HG02970 (cell line): ENCODE results near the gene MAPK13.

ENCODE experiments used
- ATAC-seq: cut with Tn5 transposase; IDR thresholded peaks from one replicate; pipeline ENCODE4 v1.9.1; 2021; ENCODE audit warnings: mild to moderate bottlenecking, moderate library complexity, moderate number of reproducible peaks; ENCODE audit not compliant: unreplicated experiment, low FRiP score

MAPK13 gene

DNA sequence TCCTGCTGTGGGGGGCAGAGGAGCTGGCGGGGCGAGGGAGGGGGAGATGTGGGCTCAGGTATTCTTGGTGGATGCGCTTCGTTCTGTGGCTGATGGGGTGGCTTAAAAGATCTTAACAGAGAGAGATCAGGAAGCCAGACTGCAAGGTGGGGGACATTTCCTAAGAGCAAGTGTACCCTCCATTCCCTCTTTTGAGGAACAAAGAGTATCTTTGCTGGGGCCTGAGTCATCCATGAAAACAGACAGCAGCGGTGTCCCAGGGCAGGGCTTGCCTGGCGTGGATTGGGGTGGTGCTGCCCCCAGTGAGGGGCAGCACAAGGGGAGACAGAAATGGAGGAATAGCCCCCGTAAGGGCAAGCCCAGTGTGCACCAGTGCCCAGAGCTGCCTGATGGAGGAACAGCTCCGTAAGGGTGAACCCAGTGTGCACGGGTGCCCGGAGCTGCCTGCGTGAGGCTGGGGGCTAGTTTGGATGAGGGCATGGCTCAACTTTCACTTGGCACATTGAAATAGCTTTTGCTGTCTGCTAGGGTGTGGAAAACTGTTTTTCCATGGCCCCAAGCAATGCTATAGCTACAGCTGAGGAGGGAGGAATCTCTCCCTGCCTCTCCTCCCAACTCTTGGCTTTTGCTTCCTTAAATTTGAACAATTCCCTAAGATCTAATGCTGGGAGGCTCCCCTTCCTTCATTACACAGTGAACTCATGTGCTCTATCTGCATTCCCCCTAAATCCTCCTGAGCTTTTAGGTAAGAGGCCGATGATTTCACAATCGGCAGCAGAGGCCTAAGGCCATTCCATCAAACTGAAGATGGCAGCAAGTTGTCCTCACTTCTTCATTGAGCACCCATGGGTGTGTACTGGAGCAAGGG lies 12.9 kb downstream of the MAPK13 start:
- ATAC-seq: no peak

DNA sequence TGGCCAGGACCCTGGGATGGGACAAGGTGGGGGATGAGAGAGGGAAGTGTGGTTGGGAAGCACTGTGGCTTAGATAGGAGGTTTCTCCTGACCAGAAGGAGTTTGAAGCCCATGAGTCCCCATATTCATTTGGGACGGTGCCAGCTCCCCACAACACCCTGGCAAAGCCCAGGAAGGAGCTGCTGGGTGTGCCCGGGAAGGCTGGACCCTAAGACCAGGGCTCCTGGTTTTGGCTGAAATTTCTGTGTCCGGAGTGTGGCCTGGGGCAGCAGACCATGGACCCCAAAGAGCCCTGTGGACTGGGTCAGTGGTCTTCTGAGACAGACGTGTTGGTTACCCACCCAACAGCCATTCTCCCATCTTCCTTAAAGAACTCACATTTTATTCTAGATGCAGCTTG lies 15.2 kb downstream of the MAPK13 start:
- no peak for ATAC-seq

- ATAC-seq: no peak
Measured at GRCh38 chr6:36147294-36147693, 17.0 kb downstream of the MAPK13 start.

DNA sequence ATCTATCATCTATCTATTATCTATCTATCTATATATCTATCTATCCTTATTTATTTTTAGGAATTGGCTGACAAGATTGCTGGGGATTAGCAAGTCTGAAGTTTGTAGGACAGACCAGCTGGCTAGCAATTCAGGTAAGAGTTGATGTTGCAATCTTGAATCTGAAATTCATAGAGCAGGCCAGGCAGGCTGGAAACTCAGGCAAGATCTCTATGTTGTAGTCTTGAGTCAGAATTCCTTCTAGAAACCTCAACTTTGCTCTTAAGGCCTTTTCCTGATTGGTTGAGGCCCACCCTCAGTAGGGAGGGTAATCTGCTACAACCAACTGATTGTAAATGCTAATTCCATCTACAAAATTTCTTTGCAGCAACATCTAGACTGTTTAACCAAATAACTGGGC lies 19.2 kb downstream of the MAPK13 start:
- no peak for ATAC-seq

- no peak for ATAC-seq
Measured at GRCh38 chr6:36150283-36150682, 20.0 kb downstream of the MAPK13 start.

DNA sequence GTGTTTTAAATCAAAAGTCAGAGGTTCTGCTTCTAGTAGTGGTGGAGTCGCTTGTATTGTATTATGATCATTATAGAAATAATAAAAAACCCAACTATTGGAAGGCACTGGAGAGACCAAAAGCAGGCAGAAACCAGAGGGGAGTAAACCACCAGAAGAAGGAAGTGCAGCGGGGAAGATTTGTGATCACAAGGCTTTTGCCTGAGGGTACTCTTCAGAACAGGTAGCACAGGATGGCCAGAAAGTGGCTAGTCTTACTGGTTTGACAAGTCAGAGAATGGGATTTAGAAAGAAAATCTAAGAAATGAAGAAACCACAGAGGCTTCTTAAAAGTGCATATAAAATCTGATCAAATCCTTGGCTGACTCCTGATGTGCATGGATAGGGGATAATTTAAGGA lies 24.0 kb downstream of the MAPK13 start:
- ATAC-seq: no peak

DNA sequence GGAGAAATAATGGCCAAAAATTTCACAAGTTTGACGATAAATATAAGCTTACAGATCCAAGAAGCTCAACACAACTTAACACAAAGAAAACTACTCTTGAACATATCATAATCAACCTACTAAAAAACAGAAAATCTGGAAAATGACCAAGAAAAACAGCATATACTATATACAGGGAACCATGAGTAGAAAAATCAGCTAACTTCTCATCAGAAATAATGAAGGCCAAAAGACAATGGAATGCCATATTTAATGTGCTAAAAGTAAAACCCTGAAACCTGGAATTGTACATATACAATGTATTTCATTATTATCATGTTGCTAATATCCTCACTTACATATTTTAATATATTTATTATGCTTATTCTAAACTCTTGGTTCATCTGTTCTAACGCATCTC lies 25.3 kb downstream of the MAPK13 start:
- ATAC-seq: no peak

DNA sequence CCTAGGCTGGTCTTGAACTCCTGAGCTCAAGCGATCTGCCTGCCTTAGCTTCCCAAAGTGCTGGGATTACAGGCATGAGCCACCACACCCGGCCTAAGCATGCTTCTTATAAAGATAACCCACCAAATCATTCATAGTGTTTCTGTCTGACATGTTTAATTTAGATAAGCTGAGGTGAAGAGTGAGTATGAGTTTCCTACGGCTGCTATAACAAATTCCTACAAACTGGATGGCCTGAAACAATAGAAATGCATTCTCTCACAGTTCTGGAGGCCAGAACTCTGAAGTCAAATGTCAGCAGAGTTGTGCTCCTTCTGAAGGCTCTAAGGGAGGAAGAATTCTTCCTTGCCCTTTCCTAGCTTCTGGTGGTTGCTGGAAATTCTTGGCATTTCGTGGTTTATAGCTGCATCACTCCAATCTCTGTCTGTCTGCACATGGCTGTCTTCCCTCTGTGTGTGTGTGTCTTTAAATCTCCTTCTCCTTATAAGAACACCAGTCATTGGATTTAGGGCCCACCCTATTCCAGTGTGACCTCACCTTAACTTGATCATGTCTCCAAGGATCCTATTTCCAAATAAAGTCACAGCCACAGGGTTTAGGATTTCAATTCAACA lies 29.9 kb downstream of the MAPK13 start:
- no peak for ATAC-seq

GRCh38 chr6:36169023-36170007 lies 39.0 kb downstream of the MAPK13 start:
- ATAC-seq: no peak

GRCh38 chr6:36170704-36171103 lies 40.4 kb downstream of the MAPK13 start:
- no peak for ATAC-seq

GRCh38 chr6:36171573-36171972 lies 41.3 kb downstream of the MAPK13 start:
- ATAC-seq: no peak

DNA sequence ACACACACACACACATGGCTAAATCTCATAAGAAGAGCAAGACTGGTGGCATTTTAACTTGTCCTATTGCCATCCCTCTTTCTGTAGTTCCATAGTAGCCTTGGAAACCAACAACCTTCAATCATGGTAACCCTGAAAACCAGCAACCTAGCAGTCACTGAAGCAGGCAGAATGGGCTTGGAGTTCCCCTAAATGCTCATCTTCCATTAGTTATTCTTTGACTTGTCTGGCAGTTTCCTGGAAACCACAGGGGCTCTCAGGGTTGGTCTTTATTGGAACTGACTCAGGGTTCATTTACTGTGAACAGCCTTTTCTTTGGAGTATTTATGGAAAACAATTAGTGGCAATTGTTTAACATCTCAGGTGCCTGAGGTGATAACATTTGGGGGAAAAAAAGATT lies 46.9 kb downstream of the MAPK13 start:
- no peak for ATAC-seq

GRCh38 chr6:36178544-36178943 lies 48.2 kb downstream of the MAPK13 start:
- ATAC-seq: no peak

DNA sequence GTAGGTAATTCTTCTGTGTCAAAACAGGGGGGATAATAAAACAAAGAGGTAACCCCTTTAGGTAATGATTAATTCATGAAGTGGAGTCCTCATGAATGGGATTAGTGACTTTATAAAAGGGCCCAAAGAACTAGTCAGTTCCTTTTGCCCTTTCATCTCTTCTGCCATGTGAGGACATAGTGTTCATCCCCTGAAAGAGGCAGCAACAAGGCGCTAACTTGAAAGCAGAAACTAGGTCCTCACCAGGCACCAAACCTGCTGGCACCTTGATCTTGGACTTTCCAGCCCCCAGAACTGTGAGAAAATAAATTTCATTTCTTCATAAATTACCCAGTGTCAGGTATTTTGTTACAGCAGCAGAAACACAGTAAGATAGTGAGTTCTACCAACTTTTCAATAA lies 49.8 kb downstream of the MAPK13 start:
- ATAC-seq: no peak

- ATAC-seq: no peak
Measured at GRCh38 chr6:36184311-36184710, 54.0 kb downstream of the MAPK13 start.

DNA sequence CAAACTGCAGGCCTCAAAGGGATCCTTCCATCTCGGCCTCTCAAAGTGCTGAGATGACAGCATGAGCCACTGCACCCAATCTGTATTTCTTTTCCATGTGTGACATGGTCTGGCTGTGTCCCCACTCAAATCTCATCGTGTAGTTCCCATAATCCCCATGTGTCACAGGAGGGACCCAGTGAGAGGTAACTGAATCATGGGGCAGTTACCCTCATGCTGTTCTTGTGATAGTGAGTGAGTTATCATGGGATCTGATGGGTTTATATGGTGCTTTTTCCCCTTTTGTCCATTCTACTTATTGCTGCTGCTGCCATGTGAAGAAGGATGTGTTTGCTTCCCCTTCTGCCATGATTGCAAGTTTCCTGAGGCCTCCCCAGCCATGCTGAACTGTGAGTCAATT lies 55.9 kb downstream of the MAPK13 start:
- ATAC-seq: no peak

DNA sequence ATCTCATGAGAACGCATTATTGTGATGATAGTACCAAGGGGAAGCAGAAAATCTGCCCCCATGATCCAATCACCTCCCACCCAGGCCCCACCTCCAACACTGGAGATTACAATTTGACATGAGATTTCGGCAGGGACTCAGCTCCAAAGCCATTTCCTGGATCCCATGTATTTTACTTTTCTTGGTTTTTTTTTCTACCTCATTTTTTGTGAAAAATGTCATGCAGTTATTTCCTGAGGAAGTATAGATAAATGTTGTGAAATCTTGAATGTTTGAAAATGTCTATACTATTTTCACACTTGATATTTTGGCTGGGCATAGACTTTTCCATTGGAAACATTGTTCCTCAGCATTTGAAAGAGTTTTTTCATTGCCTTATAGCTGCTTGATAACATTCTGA lies 57.1 kb downstream of the MAPK13 start:
- no peak for ATAC-seq
